ENCODE measurements around the gene DYTN. TPM values are rescaled to one million over a fixed set of nuclear protein-coding genes. Genes with fewer than 3 reads are reported as not detected.

The DYTN gene
- total RNA-seq, 2 experiments from 2014 or later, result not detected

DNA sequence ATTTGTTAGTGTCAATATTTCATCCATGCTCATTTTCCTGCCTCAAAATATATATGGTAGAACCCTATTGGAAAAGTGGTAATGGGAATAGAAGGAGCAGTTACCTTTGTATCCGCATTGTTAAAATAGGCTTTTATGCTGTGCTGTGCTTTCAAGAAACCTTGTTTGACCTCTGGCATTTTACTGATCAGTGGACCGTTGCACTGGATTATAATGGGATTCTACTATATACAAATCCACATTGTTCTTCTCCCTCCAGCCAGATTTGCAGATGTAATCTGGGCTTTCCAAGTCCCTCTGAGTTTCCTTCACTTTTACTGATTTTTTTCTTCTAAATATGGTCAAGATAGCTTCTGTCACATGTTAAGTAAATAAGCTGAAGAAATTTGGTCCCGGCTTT is 99.2 kb downstream of the DYTN start:
- intact Hi-C loops (cut with DNase I, micrococcal nuclease), result no loop called here
- TF ChIP-seq, protein P1, sequence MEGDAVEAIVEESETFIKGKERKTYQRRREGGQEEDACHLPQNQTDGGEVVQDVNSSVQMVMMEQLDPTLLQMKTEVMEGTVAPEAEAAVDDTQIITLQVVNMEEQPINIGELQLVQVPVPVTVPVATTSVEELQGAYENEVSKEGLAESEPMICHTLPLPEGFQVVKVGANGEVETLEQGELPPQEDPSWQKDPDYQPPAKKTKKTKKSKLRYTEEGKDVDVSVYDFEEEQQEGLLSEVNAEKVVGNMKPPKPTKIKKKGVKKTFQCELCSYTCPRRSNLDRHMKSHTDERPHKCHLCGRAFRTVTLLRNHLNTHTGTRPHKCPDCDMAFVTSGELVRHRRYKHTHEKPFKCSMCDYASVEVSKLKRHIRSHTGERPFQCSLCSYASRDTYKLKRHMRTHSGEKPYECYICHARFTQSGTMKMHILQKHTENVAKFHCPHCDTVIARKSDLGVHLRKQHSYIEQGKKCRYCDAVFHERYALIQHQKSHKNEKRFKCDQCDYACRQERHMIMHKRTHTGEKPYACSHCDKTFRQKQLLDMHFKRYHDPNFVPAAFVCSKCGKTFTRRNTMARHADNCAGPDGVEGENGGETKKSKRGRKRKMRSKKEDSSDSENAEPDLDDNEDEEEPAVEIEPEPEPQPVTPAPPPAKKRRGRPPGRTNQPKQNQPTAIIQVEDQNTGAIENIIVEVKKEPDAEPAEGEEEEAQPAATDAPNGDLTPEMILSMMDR (IDR thresholded peaks at IDR 0.05), result no peak
- H3K27me3 Mint-ChIP-seq, result no peaks in the 10 kb centered on the region

DNA sequence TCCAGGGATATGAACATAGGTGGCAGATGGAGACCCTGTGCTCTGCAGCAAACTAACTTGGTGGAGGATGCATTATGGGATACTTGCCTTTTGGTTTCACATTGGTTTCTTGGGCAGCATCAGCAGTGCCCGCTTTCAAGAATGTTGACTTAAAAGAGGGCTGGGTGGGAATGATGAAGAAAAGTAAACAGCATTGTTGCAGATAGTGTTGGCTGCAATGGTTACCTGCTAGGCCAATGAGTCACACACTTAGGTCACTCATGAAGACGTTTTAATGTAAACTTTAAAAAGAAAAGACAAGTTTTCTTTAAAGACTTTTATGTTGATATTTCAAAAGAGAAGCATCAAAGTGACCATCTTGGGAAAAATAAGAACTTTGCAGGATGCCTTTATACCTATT is 102.0 kb downstream of the DYTN start:
- no peak overlapping the region for H3K4me3 ChIP-seq (ENCODE audit: low read length)
- H3K9me3 Mint-ChIP-seq, result no peaks in the 10 kb centered on the region
- H3K27me3 Mint-ChIP-seq, result no peaks in the 10 kb centered on the region
- H3K36me3 Mint-ChIP-seq (ENCODE audit: low read depth), result no peaks in the 10 kb centered on the region
- DNase-seq (no peak), ATAC-seq (ENCODE audit: poor library complexity) (no peak)
- H3K36me3 ChIP-seq (ENCODE audit: insufficient read depth, low read length), result no peaks in the 10 kb centered on the region
- ChIA-PET POLR2A (no interaction called here), CTCF (no interaction called here)
- no peaks in the 10 kb centered on the region for H3K27me3 ChIP-seq (ENCODE audit: control insufficient read depth in 1 of 2, insufficient read depth in 2 of 2, low read length in 2 of 2)
- TF ChIP-seq, protein P1 (IDR thresholded peaks at IDR 0.05), result no peak
- H3K4me3 Mint-ChIP-seq, result no peak overlapping the region
- H3K27ac Mint-ChIP-seq, result no peak overlapping the region
- no peaks in the 10 kb centered on the region for H3K4me1 Mint-ChIP-seq (ENCODE audit: low read depth)
- no peaks in the 10 kb centered on the region for H3K9me3 ChIP-seq (ENCODE audit: control insufficient read depth in 1 of 2, insufficient read depth in 1 of 2, low read length in 2 of 2)
- no peak overlapping the region for H3K27ac ChIP-seq (ENCODE audit: low read depth in 1 of 2, low read length in 2 of 2)
- no peaks in the 10 kb centered on the region for H3K4me1 ChIP-seq (ENCODE audit: insufficient read depth, low read length)
- intact Hi-C loops (cut with DNase I, micrococcal nuclease), result no loop called here

More for the DNA sequence above, 99.2 kb downstream of the DYTN start:
- Mint-ChIP-seq H3K36me3 (ENCODE audit: low read depth) (no peaks in the 10 kb centered on the region), H3K9me3 (no peaks in the 10 kb centered on the region), H3K27ac (no peak overlapping the region), H3K4me3 (no peak overlapping the region), H3K4me1 (ENCODE audit: low read depth) (no peaks in the 10 kb centered on the region)
- no peaks in the 10 kb centered on the region for H3K27me3 ChIP-seq (ENCODE audit: control insufficient read depth in 1 of 2, insufficient read depth in 2 of 2, low read length in 2 of 2)
- H3K4me3 ChIP-seq (ENCODE audit: low read length), result no peak overlapping the region
- ATAC-seq (ENCODE audit: poor library complexity) (no peak), DNase-seq (no peak)
- POLR2A ChIA-PET, result no interaction called here
- CTCF ChIA-PET, result no interaction called here
- no peak overlapping the region for H3K27ac ChIP-seq (ENCODE audit: low read depth in 1 of 2, low read length in 2 of 2)
- no peaks in the 10 kb centered on the region for H3K36me3 ChIP-seq (ENCODE audit: insufficient read depth, low read length)
- H3K4me1 ChIP-seq (ENCODE audit: insufficient read depth, low read length), result no peaks in the 10 kb centered on the region
- no peaks in the 10 kb centered on the region for H3K9me3 ChIP-seq (ENCODE audit: control insufficient read depth in 1 of 2, insufficient read depth in 1 of 2, low read length in 2 of 2)

DNA sequence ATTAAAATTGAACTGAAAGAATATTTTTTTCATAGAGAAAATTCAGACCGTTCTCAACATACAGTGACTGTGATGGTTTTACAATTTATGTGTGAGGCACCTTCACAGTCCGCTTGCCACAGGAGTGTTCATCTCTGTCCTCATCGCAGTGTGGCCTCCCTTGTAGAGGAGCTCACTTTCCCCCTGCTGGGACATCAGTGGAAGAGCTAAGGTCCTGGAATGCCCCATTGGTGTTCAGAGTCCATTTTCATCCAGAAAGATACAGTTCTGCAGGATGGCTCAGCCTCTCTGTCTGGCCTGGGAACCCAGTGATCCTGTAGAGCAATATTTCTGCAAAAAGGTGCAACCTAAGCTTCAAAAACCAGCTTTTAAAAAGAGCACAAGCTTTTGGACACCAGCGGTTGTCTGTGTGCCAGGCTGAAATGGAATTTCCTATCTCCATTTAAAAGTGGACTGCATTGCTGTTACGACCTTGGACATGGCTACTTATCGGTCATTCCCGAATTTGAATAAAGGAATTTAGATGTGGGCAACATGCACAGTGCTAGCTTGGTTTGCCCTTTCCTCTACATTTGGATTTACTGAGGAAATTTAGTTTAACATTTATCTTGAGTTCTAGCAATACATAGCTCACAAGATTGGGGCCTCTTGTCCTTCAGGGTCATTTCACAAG is 102.6 kb downstream of the DYTN start:
- ATAC-seq (ENCODE audit: poor library complexity), result no peak
- H3K27ac Mint-ChIP-seq, result no peak overlapping the region
- POLR2A ChIA-PET, result no interaction called here
- Histone ChIP-seq H3K4me1 (ENCODE audit: insufficient read depth, low read length) (no peaks in the 10 kb centered on the region), H3K27ac (ENCODE audit: low read depth in 1 of 2, low read length in 2 of 2) (no peak overlapping the region), H3K4me3 (ENCODE audit: low read length) (no peak overlapping the region), H3K9me3 (ENCODE audit: control insufficient read depth in 1 of 2, insufficient read depth in 1 of 2, low read length in 2 of 2) (no peaks in the 10 kb centered on the region), H3K36me3 (ENCODE audit: insufficient read depth, low read length) (no peaks in the 10 kb centered on the region), H3K27me3 (ENCODE audit: control insufficient read depth in 1 of 2, insufficient read depth in 2 of 2, low read length in 2 of 2) (no peaks in the 10 kb centered on the region)
- H3K9me3 Mint-ChIP-seq, result no peaks in the 10 kb centered on the region
- intact Hi-C loops (cut with DNase I, micrococcal nuclease), result no loop called here
- CTCF ChIA-PET, result no interaction called here
- no peaks in the 10 kb centered on the region for H3K4me1 Mint-ChIP-seq (ENCODE audit: low read depth)
- no peaks in the 10 kb centered on the region for H3K27me3 Mint-ChIP-seq
- H3K36me3 Mint-ChIP-seq (ENCODE audit: low read depth), result no peaks in the 10 kb centered on the region
- DNase-seq, result no peak
- TF ChIP-seq, protein P1 (IDR thresholded peaks at IDR 0.05), result no peak
- no peak overlapping the region for H3K4me3 Mint-ChIP-seq
